HG02642 (cell line): ENCODE results near the gene B4GALNT4.
"Not testable (repeated sequence)": the region's sequence is repeated elsewhere in the genome, so short reads cannot be mapped to it uniquely, and the experiment has no call there.

ENCODE experiments used
- ATAC-seq: cut with Tn5 transposase; IDR thresholded peaks from one replicate; pipeline ENCODE4 v1.9.1; 2021; ENCODE audit warnings: mild to moderate bottlenecking; ENCODE audit not compliant: unreplicated experiment, poor library complexity

Gene B4GALNT4

DNA sequence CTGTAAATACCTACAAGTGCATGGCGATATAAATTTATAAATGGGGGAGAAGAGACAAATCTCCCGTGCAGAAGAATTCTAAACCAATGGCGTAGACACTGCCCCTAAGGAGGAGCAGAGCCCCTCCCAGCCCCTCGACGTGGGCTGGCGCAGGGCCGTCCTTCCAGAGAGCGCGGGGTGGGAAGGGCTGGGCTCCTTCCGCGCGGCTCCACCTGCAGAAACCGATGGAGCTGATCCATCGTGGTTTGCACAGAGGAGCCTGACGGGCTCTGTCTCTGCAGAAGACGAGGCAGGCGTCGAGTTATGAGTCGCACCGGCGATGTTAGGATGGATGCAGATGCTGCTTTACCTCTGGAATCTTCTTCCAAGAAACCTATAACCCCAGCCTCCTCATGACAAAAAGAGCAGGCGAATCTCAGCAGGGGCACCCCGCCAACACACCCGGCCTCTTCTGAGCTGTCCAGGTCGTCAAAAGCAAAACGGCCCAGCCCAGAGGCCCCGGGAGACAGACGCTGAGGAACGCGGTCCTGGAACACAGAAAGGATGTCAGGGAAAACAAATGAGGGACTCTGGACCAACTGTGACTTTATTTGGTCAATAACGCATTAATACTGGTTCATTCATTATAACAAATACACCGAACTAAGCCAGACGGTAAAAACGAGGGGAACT is 11.0 kb upstream of the B4GALNT4 start:
- no peak for ATAC-seq

DNA sequence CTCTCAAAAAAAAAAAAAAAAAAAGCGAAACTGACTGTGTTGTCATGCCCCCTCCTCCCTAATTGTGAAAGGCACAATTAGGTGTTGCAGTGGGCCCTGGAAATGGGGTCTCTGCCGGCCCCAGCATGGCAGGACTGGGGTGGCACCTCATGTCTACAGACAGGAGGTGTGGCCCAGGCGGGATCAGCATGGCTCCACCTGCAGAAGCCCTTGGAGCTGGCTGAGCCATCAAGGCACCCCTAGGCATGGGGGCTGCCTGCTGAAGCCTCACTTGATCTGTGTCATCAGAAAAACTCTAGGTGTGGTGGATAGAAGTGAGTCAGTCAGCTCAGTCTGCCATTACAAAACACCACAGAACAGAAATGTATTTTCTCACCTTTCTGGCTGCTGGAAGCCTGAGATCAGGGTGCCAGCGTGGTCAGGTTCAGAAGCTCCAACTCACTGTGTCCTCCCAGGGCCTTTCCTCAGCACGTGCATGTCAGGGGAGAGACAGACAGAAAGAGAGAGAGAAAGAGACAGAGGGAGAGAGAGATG is 10.1 kb upstream of the B4GALNT4 start:
- ATAC-seq: no peak

DNA sequence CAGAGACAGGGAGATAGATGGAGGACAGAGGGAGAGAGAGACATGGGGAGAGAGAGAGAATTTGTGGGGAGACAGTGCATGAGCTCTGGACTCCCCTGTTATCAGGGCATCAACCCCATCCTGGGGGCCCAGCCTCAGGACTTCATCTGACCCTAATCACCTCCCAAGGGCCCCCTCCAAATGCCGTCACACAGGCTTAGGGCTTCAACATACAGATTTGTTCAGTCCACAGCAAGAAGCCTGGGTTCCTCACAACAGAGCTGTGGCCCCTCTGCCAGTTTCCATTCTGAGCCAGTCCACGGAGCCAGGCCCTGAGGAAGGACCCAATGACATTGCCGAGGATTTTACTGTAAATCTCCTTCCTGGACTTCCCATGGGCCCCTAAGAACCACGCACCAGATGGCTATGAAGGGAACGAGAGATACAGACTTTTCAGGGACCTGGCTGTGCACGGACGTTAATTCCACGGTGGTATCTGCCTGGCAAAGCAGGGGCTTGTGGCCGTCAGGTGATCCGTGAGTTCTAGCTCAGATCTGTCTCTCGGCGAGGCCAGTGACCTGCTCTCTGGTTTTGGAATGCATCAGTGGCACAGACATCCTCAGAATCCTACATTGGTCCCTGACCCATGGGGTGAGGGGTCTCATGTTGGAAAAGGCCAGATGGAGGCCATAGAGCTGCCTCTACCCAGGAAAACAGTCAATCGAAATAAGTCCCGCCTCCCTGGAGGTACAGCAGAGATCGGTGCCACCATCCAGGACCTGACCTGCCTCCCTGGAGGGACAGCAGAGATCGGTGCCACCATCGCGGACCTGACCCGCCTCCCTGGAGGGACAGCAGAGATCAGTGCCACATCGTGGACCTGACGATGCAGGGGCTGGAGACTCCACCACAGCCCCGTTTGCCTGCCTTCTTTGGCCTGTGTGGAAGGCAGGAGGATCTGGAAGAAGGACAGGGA is 8.7 kb upstream of the B4GALNT4 start:
- no peak for ATAC-seq

GRCh38 chr11:362642-363442 is 6.5 kb upstream of the B4GALNT4 start:
- no peak for ATAC-seq

DNA sequence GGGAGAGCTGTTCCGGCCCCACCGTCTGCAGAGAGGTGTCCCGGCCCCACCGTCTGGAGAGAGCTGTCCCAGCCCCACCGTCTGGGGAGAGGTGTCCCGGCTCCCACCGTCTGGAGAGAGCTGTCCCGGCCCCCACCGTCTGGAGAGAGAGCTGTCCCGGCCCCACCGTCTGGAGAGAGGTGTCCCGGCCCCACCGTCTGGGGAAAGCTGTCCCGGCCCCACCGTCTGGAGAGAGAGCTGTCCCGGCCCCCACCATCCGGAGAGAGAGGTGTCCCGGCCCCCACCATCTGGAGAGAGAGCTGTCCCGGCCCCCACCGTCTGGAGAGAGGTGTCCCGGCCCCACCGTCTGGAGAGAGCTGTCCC is 5.9 kb upstream of the B4GALNT4 start:
- ATAC-seq: not testable (repeated sequence)

DNA sequence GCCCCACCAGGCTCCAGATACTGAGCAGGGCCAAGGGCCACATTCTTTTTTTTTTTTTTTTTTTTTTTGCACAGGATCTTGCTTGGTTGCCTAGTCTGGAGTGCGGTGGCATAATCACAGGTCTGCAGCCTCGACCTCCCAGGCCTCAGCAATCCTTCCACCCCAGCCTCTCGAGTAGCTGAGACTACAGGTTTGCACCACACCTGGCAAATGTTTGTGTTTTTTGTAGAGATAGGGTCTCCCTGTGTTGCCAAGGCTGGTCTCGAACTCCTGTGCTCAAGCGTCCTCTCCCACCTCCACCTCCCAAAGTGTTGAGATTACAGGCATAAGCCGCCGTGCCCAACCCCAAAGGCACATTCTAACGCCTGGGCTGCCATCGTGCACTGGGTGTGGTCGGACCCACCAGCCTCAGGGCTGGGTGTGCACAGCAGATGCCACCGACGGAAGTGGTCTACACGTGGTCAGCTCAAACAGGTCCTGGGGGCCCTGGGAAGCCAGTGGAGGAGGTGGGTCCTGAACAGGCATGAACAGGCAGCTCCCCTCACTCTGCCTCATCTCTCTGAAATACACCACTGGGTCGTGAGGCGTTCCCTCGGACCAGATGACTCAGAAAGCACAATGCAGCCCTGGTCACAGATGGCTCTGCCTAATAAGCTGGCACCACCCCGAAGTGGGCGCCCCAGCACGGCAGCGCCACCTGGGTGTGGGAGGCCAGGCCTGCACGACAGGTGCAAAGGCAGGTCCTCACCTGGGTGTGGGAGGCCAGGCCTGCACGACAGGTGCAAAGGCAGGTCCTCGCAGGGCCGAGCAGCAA is 5.1 kb upstream of the B4GALNT4 start:
- no peak for ATAC-seq

DNA sequence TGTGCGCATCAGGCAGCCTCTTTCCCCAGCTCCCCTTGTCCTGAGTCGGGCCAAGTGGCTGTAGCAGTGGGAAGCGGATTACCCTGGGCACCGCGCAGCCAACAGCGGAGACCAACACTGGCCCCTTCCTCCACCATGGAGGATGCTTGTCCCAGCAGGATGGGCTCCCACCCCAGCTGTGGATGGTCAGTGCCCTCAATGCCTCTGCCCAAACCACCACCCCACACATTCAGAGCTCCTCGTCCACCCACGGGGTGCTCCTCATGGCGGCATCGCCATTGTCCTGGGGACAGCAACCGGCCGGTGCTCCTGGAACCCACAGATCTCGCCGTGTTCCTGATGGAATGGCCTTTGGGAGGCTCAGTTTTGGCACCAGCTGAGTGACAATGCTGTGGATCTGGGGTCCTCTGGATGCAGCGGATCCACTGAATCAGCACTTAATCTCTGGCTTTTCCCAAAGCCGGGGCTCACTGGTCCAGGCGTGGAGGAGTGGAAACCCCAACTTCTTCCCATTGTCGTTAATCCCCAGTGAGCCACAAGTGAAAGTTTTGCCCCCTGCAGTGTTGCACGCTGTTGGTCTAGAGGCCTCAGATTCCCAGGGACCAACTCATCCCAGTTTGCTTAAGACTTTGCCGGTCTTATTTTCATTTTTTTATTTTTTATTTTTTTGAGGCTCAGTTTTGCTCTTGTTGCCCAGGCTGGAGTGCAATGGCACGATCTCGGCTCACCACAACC is 4.1 kb upstream of the B4GALNT4 start:
- ATAC-seq: no peak

DNA sequence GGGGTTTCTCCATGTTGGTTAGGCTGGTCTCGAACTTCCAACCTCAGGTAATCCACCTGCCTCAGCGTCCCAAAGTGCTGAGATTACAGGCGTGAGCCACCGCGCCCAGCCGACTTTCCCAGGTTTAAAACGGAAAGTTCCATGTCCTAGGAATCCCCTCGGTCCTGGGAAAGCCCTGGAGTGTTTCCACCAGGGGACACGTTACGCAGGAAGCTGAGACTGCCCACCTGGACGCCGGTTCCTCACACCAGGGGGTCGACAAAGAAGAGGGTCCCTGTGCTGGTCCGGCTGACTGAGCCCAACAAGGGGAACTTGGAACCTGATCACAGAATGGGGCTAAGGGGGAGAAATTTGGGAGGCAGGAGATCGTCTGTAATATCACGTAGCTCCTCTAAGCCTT is 3.5 kb upstream of the B4GALNT4 start:
- no peak for ATAC-seq

DNA sequence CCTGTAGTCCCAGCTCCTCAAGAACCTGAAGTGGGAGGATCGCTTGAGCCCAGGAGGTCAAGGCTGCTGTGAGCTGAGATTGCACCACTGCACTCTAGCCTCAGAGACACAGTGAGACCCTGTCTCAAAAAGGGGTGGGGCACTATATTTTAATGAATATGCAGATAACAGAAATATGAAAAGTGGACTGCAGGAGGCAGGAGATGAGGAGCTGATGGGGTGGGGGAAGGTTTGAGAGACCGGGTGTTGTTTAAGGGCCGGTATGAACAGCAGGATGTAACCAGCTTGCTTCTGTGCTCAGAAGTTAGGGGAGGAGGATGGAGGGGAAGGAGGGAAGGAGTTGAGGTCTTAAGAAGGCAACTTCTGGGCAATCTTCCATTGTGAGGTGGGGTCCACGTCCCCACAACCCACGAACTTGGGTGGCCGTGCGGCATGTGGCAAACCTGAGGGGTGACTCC is 1.3 kb upstream of the B4GALNT4 start:
- ATAC-seq: no peak

GRCh38 chr11:368414-369335 is 624 bp upstream of the B4GALNT4 start:
- ATAC-seq: no peak

DNA sequence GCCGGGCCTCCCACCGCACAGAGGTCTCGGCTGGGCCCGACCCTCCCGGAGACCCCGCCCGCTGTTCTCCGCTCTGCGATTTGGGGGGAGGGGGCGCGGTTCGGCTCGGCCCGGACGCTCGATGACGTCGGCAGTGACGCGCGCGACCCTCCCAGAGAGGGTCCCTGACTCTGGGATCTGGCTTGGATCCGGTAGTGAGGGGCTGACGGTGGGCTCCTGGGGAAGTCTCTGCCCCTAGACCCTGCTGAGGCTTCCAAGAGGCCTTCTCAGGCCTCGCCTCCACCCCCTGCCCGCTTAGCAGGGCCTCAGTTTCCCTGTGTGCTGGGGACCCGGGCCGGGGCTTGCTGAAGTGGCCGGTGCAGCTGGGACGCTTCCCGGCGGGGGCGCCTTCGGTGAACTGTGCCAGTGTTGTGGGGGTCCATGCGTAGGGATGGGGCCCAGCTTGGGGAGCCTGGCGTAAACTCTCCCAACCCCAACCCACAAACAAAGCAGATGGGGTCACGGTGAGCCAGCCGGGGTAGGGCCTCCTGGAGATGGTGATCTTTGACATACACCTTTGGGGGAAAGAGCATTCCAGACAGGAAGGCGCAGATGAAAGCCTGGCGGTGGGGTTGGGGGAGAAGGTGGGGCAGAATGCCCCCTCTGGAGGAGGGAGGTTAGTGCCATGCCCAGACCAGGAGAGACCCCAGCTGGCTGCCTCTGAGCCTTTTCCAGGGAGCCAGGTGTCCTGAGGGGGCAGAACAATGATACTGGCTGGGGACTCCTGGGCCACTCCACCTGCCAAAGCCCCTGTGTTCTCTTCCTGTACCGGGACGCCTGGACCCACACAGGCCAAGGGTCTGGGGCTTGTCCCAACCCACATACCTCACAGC is 1.0 kb downstream of the B4GALNT4 start:
- no peak for ATAC-seq

GRCh38 chr11:371051-371450 is 1.8 kb downstream of the B4GALNT4 start:
- no peak for ATAC-seq

- no peak for ATAC-seq
Observed at GRCh38 chr11:371716-372590, 2.7 kb downstream of the B4GALNT4 start.

- ATAC-seq: no peak
Observed at GRCh38 chr11:372809-373715, 3.8 kb downstream of the B4GALNT4 start.
